BLaER1 (cell line): ENCODE data around the gene MXD4.
A peak's percentile ranks its signal among the peaks of the same experiment; 100 is the strongest.

Source experiments
- H3K27ac ChIP-seq: shearing (Covaris generic); formaldehyde crosslinking; 2 replicates; pipeline ENCODE4 v1.8.1; 2022
- H3K27me3 ChIP-seq: shearing (Covaris generic); formaldehyde crosslinking; 2 replicates; pipeline ENCODE4 v1.8.1; 2022
- H3K36me3 ChIP-seq: shearing (Covaris generic); formaldehyde crosslinking; 2 replicates; pipeline ENCODE4 v1.8.1; 2022
- H3K4me1 ChIP-seq: shearing (Covaris generic); formaldehyde crosslinking; 2 replicates; pipeline ENCODE4 v1.8.1; 2022
- H3K4me2 ChIP-seq: shearing (Covaris generic); formaldehyde crosslinking; 2 replicates; pipeline ENCODE4 v1.8.1; 2022
- H3K4me3 ChIP-seq: shearing (Covaris generic); formaldehyde crosslinking; 2 replicates; pipeline ENCODE4 v1.8.1; 2022
- H3K9ac ChIP-seq: shearing (Covaris generic); formaldehyde crosslinking; 2 replicates; pipeline ENCODE4 v1.8.1; 2022
- H3K9me3 ChIP-seq: shearing (Covaris generic); formaldehyde crosslinking; 2 replicates; pipeline ENCODE4 v1.8.1; 2022
- H4K20me1 ChIP-seq: shearing (Covaris generic); formaldehyde crosslinking; 2 replicates; pipeline ENCODE4 v1.8.1; 2022
- Cebpa-rat ChIP-seq: shearing (Covaris generic); IDR thresholded peaks from 2 replicates; pipeline ENCODE4 v1.8.1; 2022

MXD4 gene

GRCh38 chr4:2252530-2253091, 9.3 kb downstream of the MXD4 start:
- Histone ChIP-seq H3K27me3 (no peaks in the 10 kb centered on the region), H3K9ac (no peak overlapping the region), H3K4me3 (no peak overlapping the region), H3K27ac (no peak overlapping the region), H3K36me3 (peaks cover 84% of the 10 kb centered on the region), H4K20me1 (peaks cover 91% of the 10 kb centered on the region), H3K4me1 (peaks cover 20% of the 10 kb centered on the region), H3K9me3 (no peaks in the 10 kb centered on the region), H3K4me2 (no peak overlapping the region)
- no peak for TF ChIP-seq Cebpa-rat

DNA sequence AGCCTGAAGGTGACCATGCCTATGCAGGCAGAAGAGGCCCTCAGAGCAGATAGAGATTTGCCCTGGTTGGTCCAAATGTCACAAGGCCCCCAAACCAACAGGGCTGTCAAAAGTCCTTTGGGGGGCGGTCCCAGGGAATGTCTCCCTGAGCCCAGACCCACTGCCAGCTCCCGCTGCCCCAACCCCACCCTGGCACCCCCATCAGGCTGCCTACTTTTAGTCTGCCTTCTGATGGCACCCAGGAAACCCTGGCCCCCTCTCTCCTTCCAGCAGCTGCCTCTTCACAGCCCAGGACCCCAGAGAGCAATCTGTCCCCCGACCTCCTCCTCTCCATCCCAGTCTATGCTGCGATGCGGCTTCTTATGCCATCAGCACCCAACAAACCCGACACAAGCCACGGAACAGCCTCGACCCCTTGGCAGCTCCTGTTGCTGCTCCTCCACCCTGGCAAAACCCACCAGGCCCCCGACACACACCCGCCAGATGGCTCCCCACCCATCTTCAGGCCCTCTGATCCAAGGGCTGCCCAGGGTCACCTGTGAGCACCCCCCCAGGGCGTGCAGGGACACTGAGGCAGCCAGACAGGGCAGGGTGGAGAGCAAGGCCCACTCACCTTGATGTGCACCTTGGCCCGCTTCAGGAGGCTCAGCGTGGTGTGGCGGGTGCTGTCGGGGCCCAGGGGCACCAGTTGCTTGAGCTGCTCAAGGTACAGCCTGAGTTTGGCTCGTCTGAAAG, 9.9 kb downstream of the MXD4 start:
- no peaks in the 10 kb centered on the region for H3K27me3 ChIP-seq
- peaks cover 87% of the 10 kb centered on the region for H3K36me3 ChIP-seq
- no peak overlapping the region for H3K4me3 ChIP-seq
- no peak overlapping the region for H3K9ac ChIP-seq
- TF ChIP-seq Cebpa-rat = no peak
- no peaks in the 10 kb centered on the region for H3K9me3 ChIP-seq
- H3K4me2 ChIP-seq = no peak overlapping the region
- H3K4me1 ChIP-seq = peaks cover 13% of the 10 kb centered on the region
- peaks cover 91% of the 10 kb centered on the region for H4K20me1 ChIP-seq
- no peak overlapping the region for H3K27ac ChIP-seq

GRCh38 chr4:2251073-2251794, 10.7 kb downstream of the MXD4 start:
- Histone ChIP-seq H3K4me1 (peaks cover 9% of the 10 kb centered on the region), H3K9me3 (no peaks in the 10 kb centered on the region), H3K27me3 (no peaks in the 10 kb centered on the region), H3K4me2 (no peak overlapping the region), H4K20me1 (peaks cover 87% of the 10 kb centered on the region), H3K27ac (no peak overlapping the region), H3K4me3 (no peak overlapping the region), H3K9ac (no peak overlapping the region), H3K36me3 (peaks cover 89% of the 10 kb centered on the region)
- TF ChIP-seq Cebpa-rat = no peak

GRCh38 chr4:2250357-2251072, 11.4 kb downstream of the MXD4 start:
- Histone ChIP-seq H3K4me2 (no peak overlapping the region), H3K27ac (no peak overlapping the region), H4K20me1 (peaks cover 80% of the 10 kb centered on the region), H3K4me3 (no peak overlapping the region), H3K27me3 (no peaks in the 10 kb centered on the region), H3K4me1 (peaks cover 10% of the 10 kb centered on the region), H3K36me3 (peaks cover 82% of the 10 kb centered on the region), H3K9ac (no peak overlapping the region), H3K9me3 (no peaks in the 10 kb centered on the region)
- TF ChIP-seq Cebpa-rat = no peak

DNA sequence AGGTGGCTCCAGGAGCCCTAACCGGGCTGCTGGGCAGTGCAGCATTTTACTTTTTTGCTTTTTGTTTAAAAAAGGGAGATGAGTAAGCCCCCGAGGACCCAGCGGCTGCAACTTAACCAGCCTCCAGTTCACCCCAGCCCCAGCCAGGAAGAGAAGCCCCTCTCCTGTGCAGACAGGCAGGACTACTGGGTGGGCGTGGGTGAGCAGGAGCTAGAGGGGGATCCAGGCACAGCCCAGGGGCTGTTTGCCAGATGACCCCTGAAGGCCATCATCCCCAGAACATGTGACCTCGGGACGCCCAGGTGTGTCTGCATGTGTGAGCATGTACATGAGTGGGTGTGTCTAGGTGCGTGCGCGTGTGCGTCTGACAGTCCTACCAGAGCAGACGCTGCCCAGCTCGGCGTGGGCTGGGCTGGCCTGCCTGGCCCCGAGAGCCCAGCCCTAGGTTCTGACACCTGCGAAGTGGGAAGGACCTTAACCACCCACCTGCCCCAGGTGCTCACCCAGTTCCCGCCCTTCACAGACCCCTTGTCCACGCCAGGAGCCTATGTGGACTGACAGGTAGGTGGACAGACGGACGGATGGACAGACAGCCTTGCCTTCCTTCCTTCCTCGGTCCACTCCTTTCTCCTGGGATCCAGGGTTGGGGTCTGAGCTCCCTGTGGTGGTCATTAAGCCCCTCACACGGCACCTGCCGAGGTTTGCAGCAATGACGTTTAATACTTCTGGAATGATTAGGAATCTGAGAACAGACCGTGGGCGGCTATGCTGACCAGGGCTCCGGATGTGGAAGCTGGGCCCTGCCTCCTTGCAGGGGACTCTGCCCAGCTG, 12.2 kb downstream of the MXD4 start:
- Histone ChIP-seq H3K27me3 (no peaks in the 10 kb centered on the region), H3K27ac (no peak overlapping the region), H3K9me3 (no peaks in the 10 kb centered on the region), H3K36me3 (peaks cover 75% of the 10 kb centered on the region), H3K4me3 (no peak overlapping the region), H3K9ac (no peak overlapping the region), H3K4me2 (no peak overlapping the region), H4K20me1 (peaks cover 72% of the 10 kb centered on the region), H3K4me1 (peaks cover 18% of the 10 kb centered on the region)
- TF ChIP-seq Cebpa-rat = no peak

GRCh38 chr4:2248821-2249261, 13.1 kb downstream of the MXD4 start:
- H3K4me1 ChIP-seq = peaks cover 27% of the 10 kb centered on the region
- peaks cover 63% of the 10 kb centered on the region for H4K20me1 ChIP-seq
- H3K27ac ChIP-seq = peak overlapping the region; percentile 13; the same call in 1 of the 2 replicates
- H3K9ac ChIP-seq = no peak overlapping the region
- no peak for TF ChIP-seq Cebpa-rat
- H3K4me3 ChIP-seq = no peak overlapping the region
- peaks cover 67% of the 10 kb centered on the region for H3K36me3 ChIP-seq
- H3K27me3 ChIP-seq = no peaks in the 10 kb centered on the region
- no peak overlapping the region for H3K4me2 ChIP-seq
- H3K9me3 ChIP-seq = no peaks in the 10 kb centered on the region

DNA sequence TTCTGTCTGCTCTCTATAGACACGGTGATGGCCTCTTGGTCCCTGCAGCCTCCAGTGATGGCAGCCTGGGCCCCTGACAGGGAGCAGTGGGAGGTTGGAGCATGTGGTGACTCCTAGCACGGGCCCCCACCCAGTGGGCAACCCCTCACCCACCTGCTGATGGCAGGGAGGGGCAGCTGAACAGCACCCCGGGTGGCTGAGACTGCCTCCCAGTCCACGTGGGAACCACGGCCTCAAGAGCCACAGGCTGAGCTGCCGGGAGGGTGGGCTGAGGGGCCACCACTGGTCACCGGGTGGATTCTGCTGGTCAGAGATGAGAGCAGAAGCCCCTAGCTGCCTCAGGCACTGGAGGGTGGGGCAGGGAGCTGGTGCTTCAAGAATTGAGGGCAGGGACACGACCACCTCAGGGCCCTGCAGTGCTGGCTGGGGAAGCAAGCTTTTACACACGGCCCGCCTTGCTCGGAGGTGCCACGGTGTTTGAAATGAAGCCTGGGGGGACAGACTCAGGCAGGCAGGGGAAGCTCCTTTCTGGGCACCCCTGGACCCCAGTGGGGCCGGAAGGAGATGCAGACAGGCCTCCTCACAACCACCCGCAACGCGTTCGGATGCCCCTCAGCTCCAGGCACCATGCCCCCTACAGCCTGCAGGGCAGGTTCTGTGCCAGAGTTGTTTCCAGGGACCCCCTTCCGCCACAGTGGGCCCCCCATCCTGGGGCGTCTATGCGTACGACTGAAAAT, 13.7 kb downstream of the MXD4 start:
- Histone ChIP-seq H3K36me3 (peaks cover 61% of the 10 kb centered on the region), H3K4me2 (no peak overlapping the region), H3K9me3 (no peaks in the 10 kb centered on the region), H3K4me1 (peaks cover 33% of the 10 kb centered on the region), H3K27ac (no peak overlapping the region), H3K9ac (no peak overlapping the region), H4K20me1 (peaks cover 57% of the 10 kb centered on the region), H3K27me3 (no peaks in the 10 kb centered on the region), H3K4me3 (no peak overlapping the region)
- TF ChIP-seq Cebpa-rat = no peak

GRCh38 chr4:2247128-2248043, 14.5 kb downstream of the MXD4 start:
- Histone ChIP-seq H4K20me1 (peaks cover 52% of the 10 kb centered on the region), H3K4me2 (no peak overlapping the region), H3K9me3 (no peaks in the 10 kb centered on the region), H3K36me3 (peaks cover 56% of the 10 kb centered on the region), H3K27me3 (no peaks in the 10 kb centered on the region), H3K4me1 (peaks cover 37% of the 10 kb centered on the region), H3K9ac (no peak overlapping the region), H3K4me3 (no peak overlapping the region), H3K27ac (no peak overlapping the region)
- TF ChIP-seq Cebpa-rat = no peak
